Fibroblast of skin of right biceps (primary cell): Measurements from ENCODE around the gene ATG2A.

Experiments
- DNase-seq: peaks from one replicate; pipeline ENCODE4 v3.0.0-alpha.2; 2013

ATG2A gene

DNA sequence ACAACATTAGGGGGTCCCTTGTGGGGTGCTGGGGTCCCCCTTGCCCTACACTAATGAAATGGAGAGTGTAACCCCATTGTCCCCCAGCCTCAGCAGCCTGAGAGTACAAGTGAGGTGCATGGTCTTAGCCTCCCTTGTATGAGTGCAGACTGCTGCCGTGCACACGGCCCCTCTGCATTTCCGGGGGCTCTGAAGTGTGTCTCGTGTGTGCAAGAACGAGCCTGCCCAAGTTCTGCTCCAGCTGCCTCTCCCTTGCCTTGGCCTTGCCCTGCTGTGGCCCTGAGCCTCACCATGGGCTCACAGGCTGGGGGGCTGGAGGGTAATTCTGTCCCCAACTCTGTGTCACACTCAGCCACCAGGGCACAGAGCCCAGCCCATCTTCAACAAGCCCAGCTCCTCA lies 33.4 kb downstream of the ATG2A start:
- no peak for DNase-seq

DNA sequence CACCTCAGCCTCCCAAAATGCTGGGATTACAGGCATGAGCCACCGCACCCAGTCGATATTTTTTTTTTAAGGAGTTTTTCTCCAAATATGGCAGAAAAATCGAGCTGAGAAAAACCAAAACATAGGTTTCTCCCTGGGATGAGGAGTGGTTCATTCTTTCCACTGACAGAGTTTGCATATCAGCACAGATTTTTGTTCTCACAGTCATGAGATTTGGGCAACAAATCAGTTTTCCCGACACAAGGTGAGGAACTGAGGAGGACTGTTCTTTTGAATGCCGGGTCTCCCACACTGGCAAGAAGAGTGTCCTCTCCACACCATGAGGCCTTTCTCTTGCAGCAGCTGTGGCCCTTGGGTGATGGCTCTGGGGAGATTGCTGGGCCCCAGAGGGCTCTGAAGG lies 34.8 kb downstream of the ATG2A start:
- DNase-seq, result no peak

GRCh38 chr11:64881476-64881875 lies 35.5 kb downstream of the ATG2A start:
- no peak for DNase-seq

GRCh38 chr11:64880240-64881001 lies 36.6 kb downstream of the ATG2A start:
- DNase-seq, result no peak

DNA sequence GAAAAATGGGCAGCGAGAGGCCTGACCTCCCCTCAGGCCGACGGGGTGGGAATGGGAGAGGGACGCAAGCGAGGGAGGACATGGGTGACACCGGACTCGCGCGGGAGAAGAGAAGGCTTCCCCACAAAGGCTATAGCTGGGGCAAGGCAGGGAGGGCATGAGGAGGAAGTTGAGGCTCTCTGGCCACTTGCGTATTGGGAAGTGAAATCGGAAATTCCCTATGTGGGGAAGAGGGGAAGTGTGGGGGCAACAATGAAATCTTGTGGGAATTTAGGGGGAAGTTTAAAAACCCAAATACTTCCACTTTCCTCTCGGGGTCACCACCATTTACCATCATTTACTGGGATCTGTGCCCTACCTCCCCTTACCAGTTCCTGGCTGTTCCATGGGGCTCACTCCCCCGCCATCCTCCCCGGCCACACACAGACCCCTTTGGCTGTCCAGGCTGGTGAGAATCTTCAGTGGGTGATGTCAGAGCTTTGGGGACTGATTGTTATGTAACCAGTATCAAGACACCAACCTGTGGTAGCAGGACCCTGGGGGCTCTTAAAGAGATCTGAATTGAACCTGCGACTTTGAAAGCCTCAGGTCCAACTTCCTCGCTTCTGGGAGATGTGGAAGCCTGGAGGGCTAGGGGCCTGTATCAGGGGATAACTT lies 37.6 kb downstream of the ATG2A start:
- DNase-seq, result no peak

DNA sequence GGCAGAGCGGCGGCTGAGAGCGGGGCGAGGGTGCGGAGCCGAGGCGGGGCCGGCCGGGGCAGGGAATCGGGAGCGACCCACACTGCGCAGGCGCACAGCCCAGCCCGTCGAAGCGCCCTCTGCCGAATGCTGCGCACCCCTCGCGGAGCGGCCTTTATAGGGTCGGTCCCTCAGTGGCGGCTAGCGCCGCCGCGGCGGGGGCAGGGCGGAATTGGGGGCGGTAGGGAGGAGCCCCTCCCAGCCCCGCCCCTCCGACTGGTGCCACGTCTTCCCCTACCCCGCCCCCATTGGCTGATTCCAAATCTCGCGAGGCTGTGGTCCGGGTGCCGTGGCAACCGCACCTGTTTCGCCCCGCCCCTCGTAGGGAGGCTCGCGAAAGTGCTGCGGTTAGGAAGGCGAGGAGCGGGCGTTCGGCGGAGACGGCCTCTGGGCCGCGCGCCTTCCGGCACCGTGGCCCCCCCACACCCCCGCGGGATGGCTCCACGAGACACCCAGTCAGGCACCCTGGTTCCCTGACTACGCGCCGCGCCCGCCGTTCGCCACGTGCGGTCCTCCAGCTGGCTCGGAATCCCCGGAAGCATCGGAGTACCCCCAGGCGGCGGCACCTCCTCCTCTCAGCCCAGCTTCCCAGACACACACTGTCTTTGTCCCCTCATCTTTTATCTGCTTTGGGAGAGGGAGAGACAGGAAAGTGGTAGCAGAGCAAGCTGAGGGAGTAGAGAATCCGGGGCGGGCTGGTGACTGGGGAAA lies 38.3 kb downstream of the ATG2A start, which contains the start of gene EHD1:
TSS of gene EHD1 (minus strand) at position 128 of the 750 bp plus-strand sequence. CDS start 157 bp downstream, outside the sequence.
- DNase-seq, result peak; percentile 97

- no peak for DNase-seq
Measured at GRCh38 chr11:64878223-64878493, 38.9 kb downstream of the ATG2A start.

- no peak for DNase-seq
Measured at GRCh38 chr11:64877390-64878222, 39.4 kb downstream of the ATG2A start.

GRCh38 chr11:64876835-64877341 lies 40.1 kb downstream of the ATG2A start:
- peak; percentile 67 for DNase-seq

DNA sequence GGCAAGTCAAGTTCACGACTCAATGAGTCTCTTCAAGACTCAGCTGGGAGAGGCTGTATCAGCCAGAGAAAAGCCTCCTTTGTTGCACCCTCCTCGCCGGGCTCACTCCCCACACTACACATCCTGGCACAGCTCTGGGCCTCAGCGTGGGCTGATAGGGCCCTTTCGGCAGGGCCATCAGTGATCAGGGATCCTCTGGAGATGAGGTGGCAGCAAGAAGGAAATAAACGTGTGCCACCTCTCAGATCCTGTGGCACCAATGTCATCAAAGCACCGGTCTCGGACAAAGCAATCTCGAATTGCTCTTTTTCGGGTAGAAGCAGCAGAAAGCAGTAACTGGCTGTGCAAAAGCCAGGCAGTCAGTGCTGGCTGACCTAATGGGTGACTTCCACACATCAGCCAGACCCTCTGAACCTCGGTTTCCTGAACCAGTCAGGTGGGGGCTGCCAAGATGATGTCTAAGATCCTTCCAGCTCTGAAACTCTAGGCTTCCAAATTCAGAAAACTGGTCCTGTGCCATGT lies 40.7 kb downstream of the ATG2A start:
- no peak for DNase-seq

DNA sequence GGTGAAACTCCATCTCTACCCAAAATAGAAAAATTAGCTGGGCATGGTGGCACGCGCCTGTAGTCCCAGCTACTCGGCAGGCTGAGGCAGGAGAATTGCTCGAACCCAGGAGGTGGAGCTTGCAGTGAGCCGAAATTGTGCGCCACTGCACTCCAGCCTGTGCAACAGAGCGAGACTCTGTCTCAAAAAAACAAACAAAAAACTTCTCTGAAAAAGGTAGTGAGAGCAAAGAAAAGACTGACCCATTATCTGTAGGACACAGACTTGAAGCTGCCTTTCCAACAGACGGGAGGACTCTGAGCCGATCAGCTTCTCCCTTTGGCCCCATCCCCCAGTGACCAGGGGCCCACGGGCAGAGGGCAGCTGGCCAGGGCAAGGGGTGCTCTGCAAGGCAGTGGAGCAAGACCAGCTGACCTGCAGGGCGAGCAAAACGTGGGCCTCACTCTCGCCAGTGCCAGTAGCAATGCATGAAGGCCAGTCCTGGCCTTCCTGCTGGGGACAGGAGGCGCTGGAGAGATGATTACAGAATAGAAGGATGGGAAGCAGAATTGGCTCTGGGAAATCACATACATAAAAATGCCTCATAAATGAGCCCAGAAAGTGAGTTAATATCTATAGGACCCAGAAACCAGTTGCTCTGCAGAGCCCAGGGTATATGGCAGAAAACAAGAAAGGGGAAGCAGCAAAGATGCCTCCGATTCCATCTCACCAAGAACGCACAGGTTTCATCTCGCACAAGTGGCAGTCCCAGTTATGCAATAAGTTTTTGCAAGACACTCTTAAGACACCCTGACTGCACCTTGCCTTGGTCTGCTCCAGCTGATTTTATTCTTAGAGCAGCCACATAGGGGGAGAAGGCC lies 41.4 kb downstream of the ATG2A start:
- DNase-seq, result no peak

- no peak for DNase-seq
Measured at GRCh38 chr11:64874308-64875240, 42.4 kb downstream of the ATG2A start.

DNA sequence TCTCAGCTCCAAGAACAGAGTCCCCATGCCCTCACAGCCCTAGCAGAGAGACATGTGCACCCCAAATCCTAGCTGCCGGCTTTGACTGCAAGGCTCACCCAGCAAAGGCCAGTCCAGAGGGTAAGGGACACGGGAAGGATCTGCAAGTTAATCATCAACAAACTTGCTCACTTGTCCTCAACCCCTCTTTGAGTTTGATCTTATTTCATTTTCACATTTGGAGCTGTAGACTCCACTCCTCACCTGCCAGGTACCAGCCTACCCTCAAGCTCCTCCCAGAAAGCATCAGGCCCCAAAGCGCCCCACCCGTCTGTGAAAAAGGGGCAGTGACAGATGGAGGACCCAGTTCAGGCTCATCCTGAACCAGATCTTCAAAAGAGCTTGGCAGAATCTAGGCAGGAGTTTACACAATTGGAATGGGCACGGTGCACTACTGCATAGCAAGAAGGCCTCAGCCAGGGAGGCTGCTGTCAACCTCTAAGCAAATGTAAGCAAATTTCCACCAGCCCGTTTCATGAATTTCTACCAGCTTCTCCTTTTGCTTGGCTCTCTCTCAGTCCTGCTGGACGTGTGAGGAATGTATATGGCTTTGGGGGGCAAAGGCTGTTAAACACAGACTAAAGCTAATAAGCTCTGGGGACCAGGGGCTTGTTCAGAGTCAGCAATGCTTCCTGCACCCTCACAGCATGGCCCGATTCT lies 44.1 kb downstream of the ATG2A start:
- no peak for DNase-seq

DNA sequence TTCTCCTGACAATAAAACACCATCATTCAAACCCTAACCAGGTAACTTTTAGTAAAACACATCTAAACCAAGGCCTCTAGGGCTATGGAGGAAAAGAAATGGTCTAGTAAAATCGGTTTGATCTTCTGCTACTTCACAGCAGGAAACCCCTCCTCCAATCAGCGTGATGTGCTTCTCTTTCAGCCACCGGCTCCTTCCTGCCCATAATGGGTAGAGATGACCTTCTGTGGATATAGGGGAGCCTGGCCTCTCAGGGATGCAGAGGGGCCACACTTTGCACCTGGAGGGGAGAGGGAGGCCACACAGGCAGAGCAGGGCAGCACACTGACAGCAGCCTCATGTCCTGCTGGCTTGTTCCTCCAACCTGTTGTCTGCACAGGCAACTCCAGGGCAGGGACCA lies 45.5 kb downstream of the ATG2A start:
- no peak for DNase-seq

DNA sequence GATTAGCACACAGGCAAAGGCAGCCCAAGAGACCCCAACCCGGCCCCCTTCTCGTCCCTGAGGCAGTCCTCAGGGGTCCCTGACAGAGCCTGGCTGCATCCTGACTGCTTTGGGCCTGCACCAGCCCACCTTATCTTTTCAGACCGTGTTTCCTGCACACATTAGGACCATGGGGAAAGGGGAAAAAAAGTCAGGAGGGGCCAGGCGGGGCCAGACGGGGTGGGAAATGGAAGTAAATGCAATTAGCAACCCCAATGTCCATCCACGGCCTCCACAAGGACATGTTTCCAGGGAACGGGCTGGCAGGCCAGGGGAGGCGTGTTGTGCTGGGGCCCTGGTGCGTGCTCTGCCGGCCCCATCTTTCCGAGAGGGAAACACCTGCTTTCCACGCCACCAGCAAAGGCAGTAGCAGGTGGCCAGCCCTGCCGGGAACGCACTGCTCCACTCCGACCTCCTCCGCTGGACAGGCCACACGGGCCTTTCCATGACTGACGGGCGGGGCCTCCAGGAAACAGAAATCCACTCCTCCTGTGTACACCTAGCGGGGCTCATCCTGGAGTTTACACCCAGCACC lies 46.0 kb downstream of the ATG2A start:
- no peak for DNase-seq

GRCh38 chr11:64870176-64870892 lies 46.7 kb downstream of the ATG2A start:
- peak; percentile 33 for DNase-seq

DNA sequence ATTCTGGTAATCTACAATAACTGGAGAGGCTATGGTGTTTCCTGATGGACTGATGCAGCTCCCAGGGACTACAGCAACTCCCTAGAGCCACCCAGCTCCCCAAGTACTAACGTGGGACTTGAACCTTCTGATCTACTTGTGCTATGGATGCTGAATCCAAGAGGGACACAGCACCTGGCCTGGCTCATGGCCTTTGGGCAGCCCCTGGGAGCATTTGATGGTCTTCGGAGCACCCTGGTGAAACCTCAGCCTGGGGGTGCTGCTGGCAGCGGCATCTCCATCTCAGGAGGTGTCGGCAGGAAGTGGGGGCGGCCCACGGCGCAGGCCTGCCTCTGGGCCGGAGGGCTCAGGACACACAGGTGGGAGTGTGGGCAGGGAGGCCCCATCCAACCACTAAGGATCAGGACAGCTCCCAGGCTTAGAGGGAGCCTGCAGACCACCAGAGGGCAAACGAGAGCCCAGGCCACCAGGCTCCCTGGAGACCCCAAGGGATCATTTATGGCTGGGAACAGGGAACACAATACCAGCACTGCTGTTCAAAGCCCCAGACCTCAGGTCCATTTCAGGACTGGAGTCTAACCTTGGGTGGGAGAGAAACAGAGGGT lies 47.3 kb downstream of the ATG2A start:
- no peak for DNase-seq

DNA sequence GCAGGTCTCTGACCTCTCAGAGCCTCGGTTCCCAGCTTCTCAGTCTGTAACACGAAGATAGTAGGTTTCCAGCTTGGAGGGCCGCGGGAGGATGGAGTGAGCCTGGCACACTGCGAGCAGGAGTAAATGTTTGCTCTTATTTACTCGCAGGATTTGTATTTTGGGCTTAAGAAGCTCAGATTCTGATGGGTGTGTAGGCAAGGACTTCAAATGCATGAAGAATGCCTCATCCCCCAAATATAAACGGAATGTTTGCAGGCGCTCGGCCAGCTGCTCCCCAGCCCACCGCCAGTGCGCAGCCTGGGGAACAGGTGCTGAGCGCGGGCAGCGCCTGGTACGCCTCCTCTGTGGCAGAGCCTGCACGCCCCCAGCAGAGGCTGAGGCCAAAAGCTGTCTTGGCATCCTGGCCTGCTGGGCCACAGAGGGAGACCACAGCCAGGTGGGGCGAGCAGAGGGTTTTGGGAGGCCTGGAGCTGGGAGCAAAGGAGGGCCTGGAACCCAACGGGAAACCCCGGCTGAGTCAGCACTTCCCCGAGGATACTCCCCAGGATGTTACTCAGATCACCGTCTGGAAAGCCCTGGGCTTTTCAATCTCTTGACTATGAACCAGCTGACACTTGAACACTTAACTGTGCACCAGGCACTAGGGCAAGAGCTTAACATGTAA lies 48.0 kb downstream of the ATG2A start:
- DNase-seq, result peak; percentile 83
